GM12872 (cell line): Measurements from ENCODE around the gene SCGB3A2.

Experiments used
- CTCF ChIP-seq: IDR thresholded peaks from 3 replicates; pipeline ENCODE4 v1.5.1; 2011; ENCODE audit warnings: low read depth, mild to moderate bottlenecking, low read length, moderate library complexity; ENCODE audit not compliant: insufficient read depth

SCGB3A2 gene

GRCh38 chr5:147882586-147883313 is 4.2 kb downstream of the SCGB3A2 start:
- TF ChIP-seq CTCF: no peak

GRCh38 chr5:147887026-147887627 is 8.6 kb downstream of the SCGB3A2 start:
- TF ChIP-seq CTCF: no peak

- TF ChIP-seq CTCF: no peak
Measured at GRCh38 chr5:147887930-147888329, 9.4 kb downstream of the SCGB3A2 start.

GRCh38 chr5:147892696-147893296 is 14.3 kb downstream of the SCGB3A2 start:
- no peak for TF ChIP-seq CTCF

GRCh38 chr5:147893820-147894219 is 15.3 kb downstream of the SCGB3A2 start:
- no peak for TF ChIP-seq CTCF

GRCh38 chr5:147895864-147896263 is 17.4 kb downstream of the SCGB3A2 start:
- TF ChIP-seq CTCF: no peak

GRCh38 chr5:147898875-147899401 is 20.4 kb downstream of the SCGB3A2 start:
- TF ChIP-seq CTCF: no peak
